Mononuclear cell (primary cell): Measurements from ENCODE around the gene STARD7. TPM values are rescaled to one million over a fixed set of nuclear protein-coding genes. Genes with fewer than 3 reads are reported as not detected.
A peak's percentile ranks its signal among the peaks of the same experiment; 100 is the strongest.

Source experiments
- H3K27me3 ChIP-seq: 2 replicates; pipeline ENCODE4 v1.6.0; 2011; ENCODE audit warnings: low read length, control low read depth; ENCODE audit not compliant: insufficient read depth
- H3K4me1 ChIP-seq: 2 replicates; pipeline ENCODE4 v1.5.1; 2011; ENCODE audit warnings: mild to moderate bottlenecking, low read length, control low read depth; ENCODE audit not compliant: insufficient read depth
- H3K4me3 ChIP-seq: 2 replicates; pipeline ENCODE4 v1.5.1; 2011; ENCODE audit warnings: mild to moderate bottlenecking, low read length, moderate library complexity
- H3K9me3 ChIP-seq: 2 replicates; pipeline ENCODE4 v1.5.1; 2011; ENCODE audit warnings: low read depth, mild to moderate bottlenecking, control low read depth, low read length
- total RNA-seq: library from RNA; depleted of rRNA; stranded (reverse); fragments of >200 nt; gene quantifications from one replicate; pipeline ENCODE4 v1.2.3, GENCODE V29; 2012

The STARD7 gene
- total RNA-seq, 1 donor: 96.8 TPM

- no peaks in the 10 kb centered on the region for H3K27me3 ChIP-seq
- H3K4me3 ChIP-seq: no peak overlapping the region
- H3K9me3 ChIP-seq: no peaks in the 10 kb centered on the region
- H3K4me1 ChIP-seq: peaks cover 25% of the 10 kb centered on the region
Measured at GRCh38 chr2:96213379-96213778, 4.8 kb upstream of the STARD7 start.

DNA sequence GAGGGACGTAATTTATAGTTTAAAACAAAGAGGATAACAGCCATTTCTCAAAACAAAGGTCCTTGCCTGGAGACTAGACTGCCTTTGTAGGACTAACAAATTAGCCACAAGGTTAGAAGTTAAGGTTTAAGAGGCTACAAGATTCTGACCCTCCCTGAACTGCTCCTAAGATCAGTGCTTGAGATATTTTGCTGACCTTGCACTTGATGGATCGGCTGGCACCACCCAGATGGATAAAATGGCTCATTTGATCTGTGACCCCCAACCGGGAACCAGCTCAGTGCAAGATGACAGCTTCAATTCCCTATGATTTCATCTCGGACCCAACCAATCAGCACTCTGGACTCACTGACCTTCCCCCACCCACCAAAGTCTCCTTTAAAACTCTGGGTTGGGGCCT, 3.7 kb upstream of the STARD7 start:
- Histone ChIP-seq H3K4me1 (peaks cover 28% of the 10 kb centered on the region), H3K9me3 (no peaks in the 10 kb centered on the region), H3K27me3 (no peaks in the 10 kb centered on the region), H3K4me3 (no peak overlapping the region)

DNA sequence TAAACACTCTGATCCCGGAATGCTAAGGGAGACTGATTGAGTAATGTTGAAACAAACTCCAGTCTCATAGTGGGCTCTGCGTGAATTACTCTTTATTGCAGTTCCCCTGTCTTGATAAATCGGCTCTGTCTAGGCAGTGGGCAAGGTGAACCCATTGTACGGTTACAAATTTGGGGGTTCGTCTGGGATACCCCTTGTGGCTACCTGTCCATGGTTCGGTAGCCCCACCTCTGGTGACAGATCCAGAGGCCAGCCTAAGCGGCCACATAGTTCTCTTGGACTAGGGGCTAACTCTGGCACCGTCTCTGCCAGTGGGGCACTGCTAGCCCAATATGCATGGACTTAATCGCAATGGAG, 1.1 kb upstream of the STARD7 start:
- no peaks in the 10 kb centered on the region for H3K9me3 ChIP-seq
- no peaks in the 10 kb centered on the region for H3K27me3 ChIP-seq
- no peak overlapping the region for H3K4me3 ChIP-seq
- peaks cover 46% of the 10 kb centered on the region for H3K4me1 ChIP-seq

DNA sequence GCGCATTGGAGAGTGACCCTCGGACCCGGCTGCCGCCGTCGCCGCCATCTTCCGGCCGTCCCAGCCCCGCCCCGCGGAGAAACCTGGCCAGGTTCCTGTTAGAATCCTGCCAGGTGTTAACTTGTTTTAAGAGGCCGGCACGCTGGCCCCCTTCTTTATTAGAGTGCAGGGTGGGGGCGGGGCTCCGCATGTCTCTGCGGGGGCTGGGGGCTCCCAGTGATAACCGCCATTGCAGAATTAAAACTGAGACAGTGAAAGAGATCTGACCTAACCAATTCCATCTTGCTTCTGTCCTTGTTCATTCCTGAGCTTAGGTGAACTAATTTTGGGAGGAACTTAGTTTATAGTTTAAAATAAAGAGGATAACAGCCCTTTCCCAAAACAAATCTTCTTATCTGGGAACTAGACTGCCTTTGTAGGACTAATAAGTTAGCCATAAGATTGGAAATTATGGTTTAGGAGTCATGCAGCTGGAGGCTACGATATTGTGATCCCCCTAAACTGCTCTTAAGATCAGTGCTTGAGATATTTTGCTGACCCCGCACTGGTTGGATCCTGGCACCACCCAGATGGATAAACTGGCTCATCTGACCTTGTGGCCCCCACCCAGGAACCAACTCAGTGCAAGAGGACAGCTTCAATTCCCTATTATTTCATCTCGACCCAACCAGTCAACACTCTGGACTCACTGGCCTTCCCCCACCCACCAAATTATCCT, 543 bp upstream of the STARD7 start:
- H3K9me3 ChIP-seq: no peaks in the 10 kb centered on the region
- H3K27me3 ChIP-seq: no peaks in the 10 kb centered on the region
- peaks cover 48% of the 10 kb centered on the region for H3K4me1 ChIP-seq
- peak overlapping the region; percentile 90 for H3K4me3 ChIP-seq

GRCh38 chr2:96207774-96208142, 869 bp downstream of the STARD7 start:
- Histone ChIP-seq H3K4me1 (peaks cover 62% of the 10 kb centered on the region), H3K9me3 (no peaks in the 10 kb centered on the region), H3K27me3 (no peaks in the 10 kb centered on the region), H3K4me3 (peak overlapping the region; percentile 90)

DNA sequence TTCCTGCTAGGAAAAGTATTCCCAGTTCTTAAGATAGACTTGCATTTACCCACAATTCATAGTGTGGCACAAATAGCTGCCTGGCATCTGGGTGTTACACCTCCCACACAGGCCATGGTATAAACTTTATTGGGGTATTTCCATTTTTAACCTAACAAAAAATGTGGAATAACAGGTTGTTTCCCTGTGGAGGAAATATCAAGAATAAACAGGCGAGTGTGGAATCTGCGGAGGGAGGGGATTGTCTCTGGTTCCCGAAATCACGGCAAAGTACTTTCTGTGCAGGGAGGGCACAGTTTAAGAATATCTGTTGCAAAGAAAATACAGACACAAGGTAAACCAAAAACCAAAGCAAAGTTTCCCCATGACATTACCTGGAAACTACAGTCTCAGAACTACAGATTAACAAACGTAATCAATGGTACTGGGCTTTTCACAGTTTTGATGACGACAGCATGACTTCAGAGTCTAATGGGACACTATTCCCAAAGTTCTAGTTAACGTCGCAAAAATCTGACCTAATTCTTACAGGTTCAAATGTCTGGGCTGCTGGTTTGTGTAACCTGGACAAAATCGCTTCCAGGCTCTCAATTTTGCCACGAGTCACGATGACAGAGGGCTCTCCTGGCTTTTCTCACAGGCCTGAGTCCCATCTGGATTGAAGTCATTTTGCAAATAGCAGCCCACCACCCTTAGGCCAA, 1.4 kb downstream of the STARD7 start:
- Histone ChIP-seq H3K4me3 (peak overlapping the region; percentile 90), H3K4me1 (peaks cover 67% of the 10 kb centered on the region), H3K27me3 (no peaks in the 10 kb centered on the region), H3K9me3 (no peaks in the 10 kb centered on the region)

DNA sequence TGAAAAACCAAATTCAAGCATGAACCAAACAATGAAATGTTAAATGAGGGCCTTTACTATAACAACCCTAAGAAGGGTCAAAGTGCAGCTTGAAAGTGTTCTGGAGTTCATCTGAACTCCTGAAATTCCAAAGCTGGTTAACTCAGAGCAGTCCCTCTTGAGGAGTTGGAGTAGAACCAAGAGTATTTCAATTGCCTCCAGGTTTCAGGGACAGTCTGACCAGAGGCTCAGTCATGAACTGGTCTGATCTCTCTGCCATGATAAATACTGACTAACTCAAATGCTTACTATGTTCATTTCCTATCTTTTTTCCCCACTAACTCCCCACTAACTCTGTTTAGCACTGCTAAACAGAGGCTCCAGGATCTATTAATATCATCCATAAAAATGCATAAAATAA, 2.7 kb downstream of the STARD7 start:
- Histone ChIP-seq H3K4me1 (peaks cover 79% of the 10 kb centered on the region), H3K4me3 (no peak overlapping the region), H3K27me3 (no peaks in the 10 kb centered on the region), H3K9me3 (no peaks in the 10 kb centered on the region)

DNA sequence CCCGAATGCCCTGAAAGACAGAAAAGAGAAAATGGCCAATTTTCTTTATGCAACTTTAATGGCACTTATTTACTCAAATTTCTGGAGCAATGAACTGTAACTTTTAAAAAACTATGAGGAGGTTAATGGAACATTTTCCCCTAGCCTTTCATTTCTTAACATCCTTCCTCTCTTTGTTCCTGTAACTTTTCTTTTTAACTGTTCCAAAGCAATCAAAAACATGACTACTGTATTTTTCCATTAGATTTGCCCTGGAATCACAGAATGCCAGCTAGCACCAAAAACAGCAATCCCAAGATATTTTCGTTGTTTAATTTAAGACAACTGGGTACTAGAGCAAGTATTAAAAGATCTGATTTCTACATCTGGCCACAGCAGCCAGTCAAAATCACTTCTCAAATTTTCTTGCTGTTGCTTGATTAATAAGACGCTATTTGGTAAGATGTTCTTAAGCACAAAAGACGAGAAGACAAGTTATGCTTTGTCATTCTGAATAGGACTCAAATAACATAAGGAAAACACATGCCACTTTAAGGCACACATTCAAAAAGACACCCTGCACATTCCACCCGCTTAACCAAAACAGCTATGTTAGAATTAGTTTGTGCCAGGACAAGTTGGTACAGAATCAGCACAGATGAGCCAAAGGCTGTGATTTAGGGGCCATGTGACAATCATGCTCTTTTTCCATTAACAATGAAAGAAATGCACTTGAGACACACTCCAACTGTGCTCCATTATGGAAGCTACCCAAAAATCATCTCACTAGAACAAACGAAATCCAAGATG, 3.6 kb downstream of the STARD7 start:
- Histone ChIP-seq H3K9me3 (no peaks in the 10 kb centered on the region), H3K4me3 (no peak overlapping the region), H3K27me3 (no peaks in the 10 kb centered on the region), H3K4me1 (peaks cover 80% of the 10 kb centered on the region)

- H3K4me1 ChIP-seq: peaks cover 80% of the 10 kb centered on the region
- no peak overlapping the region for H3K4me3 ChIP-seq
- no peaks in the 10 kb centered on the region for H3K9me3 ChIP-seq
- no peaks in the 10 kb centered on the region for H3K27me3 ChIP-seq
Measured at GRCh38 chr2:96203130-96204028, 5.2 kb downstream of the STARD7 start.

DNA sequence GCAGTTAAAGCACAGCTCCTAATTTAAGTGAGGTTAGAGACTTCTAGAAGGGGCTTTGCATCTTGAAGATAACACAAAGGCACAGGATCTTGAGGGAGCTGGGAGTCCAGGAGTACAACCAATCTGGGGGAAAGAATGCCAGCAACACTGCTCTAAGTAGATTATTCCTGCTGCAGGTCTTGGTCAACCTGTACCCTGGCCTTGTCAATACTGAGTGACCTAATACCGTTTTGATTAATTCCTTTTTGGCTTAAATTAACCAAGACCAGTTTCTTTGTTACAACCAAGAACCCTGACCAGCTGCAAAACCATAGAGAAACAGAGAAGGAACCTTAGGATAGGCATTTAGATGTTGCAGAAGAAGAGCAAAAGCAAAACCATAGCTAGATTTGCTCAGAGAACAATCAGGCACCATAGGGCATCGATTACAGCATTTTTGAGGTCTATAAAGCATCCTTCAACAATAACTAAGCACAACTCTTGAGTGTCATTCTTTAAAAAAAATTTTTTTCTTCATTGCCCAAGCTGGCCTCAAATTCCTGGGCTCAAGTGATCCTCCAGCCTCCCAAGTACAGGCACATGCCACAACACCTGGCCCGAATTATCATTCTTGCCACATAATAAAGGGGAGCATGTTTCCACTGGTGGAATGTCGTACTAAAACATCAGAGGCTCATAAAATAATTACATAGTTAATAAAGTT, 6.3 kb downstream of the STARD7 start:
- Histone ChIP-seq H3K27me3 (no peaks in the 10 kb centered on the region), H3K4me1 (peaks cover 77% of the 10 kb centered on the region), H3K4me3 (no peak overlapping the region), H3K9me3 (no peaks in the 10 kb centered on the region)

GRCh38 chr2:96201338-96201737, 7.3 kb downstream of the STARD7 start:
- H3K9me3 ChIP-seq: no peaks in the 10 kb centered on the region
- H3K4me3 ChIP-seq: no peak overlapping the region
- H3K27me3 ChIP-seq: no peaks in the 10 kb centered on the region
- H3K4me1 ChIP-seq: peaks cover 68% of the 10 kb centered on the region

GRCh38 chr2:96198921-96199320, 9.7 kb downstream of the STARD7 start:
- Histone ChIP-seq H3K4me3 (no peak overlapping the region), H3K27me3 (no peaks in the 10 kb centered on the region), H3K4me1 (peaks cover 44% of the 10 kb centered on the region), H3K9me3 (no peaks in the 10 kb centered on the region)

DNA sequence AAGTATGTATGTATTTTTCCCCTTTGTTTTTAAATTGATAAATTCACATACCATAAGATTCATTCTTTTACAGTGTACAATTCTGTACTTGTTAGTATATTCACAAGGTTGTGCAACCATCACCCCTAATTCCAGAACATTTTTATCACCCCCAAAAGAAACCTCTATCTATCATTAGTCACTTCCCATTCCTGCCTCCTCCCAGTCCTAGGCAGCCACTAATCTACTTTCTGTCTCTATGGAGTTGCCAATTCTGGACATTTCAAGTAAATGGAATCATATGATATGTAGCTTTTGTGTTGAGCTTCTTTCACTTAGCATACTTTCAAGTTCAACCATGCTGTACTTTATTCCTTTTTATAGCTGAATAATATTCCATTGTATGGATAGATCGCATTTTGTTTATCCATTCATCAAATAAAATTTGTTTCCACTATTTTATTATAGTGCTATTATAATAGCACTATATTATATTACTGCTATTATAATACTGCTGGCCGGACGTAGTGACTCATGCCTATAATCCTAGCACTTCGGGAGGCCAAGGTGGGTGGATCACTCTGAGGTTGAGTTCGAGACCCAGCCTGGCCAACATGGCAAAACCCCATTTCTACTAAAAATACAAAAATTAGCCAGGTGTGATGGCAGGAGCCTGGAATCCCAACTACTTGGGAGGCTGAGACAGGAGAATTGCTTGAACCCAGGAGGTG, 10.9 kb downstream of the STARD7 start:
- Histone ChIP-seq H3K4me1 (peaks cover 32% of the 10 kb centered on the region), H3K27me3 (no peaks in the 10 kb centered on the region), H3K4me3 (no peak overlapping the region), H3K9me3 (no peaks in the 10 kb centered on the region)
